C4-2B (cell line): ENCODE measurements around the gene TEKT5.

Experiments used
- H3K27ac ChIP-seq: fragments of 450-650 bp; 2 replicates; pipeline ENCODE4 v1.5.1; 2017
- CTCF ChIP-seq: fragments of 450-650 bp; conservative IDR thresholded peaks from 2 replicates; pipeline ENCODE4 v1.5.1; 2017; ENCODE audit warnings: mild to moderate bottlenecking
- ZFX ChIP-seq: fragments of 450-650 bp; IDR thresholded peaks from 2 replicates; pipeline ENCODE4 v1.6.1; 2017

TEKT5 gene

GRCh38 chr16:10578474-10579316, 116.0 kb downstream of the TEKT5 start:
- no peak for TF ChIP-seq CTCF
- no peak for TF ChIP-seq ZFX
- peak overlapping the region; percentile 46 for H3K27ac ChIP-seq
